HCT116 (cell line): ENCODE results near the gene TDRD15. TPM values are rescaled to one million over a fixed set of nuclear protein-coding genes. Genes with fewer than 3 reads are reported as not detected.
A peak's percentile ranks its signal among the peaks of the same experiment; 100 is the strongest.

ENCODE experiments used
- ATAC-seq: fragments of 200-7000 bp; cut with Tn5 transposase; 2 replicates; pipeline ENCODE4 v1.9.1; 2020; ENCODE audit warnings: mild to moderate bottlenecking, moderate library complexity
- BruUV-seq: library from RNA; stranded (reverse); fragments of 400-500 nt; replicated peaks from 2 replicates; lab custom pipeline; 2021; lab: Mats Ljungman, UMichigan
- CTCF ChIA-PET: fragments of 300-600 bp; sonication (Branson Sonifier 250); formaldehyde crosslinking; loops from one replicate; lab custom pipeline; 2021; ENCODE audit warnings: antibody characterized with exemption; lab: Charles Lee
- POLR2A ChIA-PET: fragments of 300-600, 350-600 bp; sonication (Branson Sonifier 250); formaldehyde crosslinking; loops from one replicate; lab custom pipeline; 2021; ENCODE audit warnings: antibody characterized with exemption; lab: Charles Lee
- RAD21 ChIA-PET, 2 experiments: fragments of 300-600 bp; sonication (Branson Sonifier 250); formaldehyde crosslinking; loops; one replicate each; lab custom pipeline; 2023; ENCODE audit warnings: low total read pairs in 2 of 2; ENCODE audit not compliant: uncharacterized antibody in 2 of 2, unreplicated experiment in 2 of 2, low non-redundant PET in 1 of 2; lab: Charles Lee
- DNase-seq: peaks from one replicate; pipeline ENCODE4 v3.0.0-alpha.2; 2010; ENCODE audit warnings: low read depth, low spot score
- H2AFZ ChIP-seq: fragments of 200-600 bp; shearing (Covaris generic), sonication (generic); 2 replicates; pipeline ENCODE4 v1.6.1; 2017; ENCODE audit warnings: low read depth, mixed run types, mixed read lengths, antibody characterized with exemption, low read length; ENCODE audit not compliant: poor library complexity, severe bottlenecking
- H3K27ac ChIP-seq: 2 replicates; pipeline ENCODE4 v1.5.1; 2012; ENCODE audit warnings: low read depth, low read length
- H3K27me3 ChIP-seq: fragments of 200-600 bp; sonication (generic); 2 replicates; pipeline ENCODE4 v1.6.1; 2016; ENCODE audit warnings: mixed run types, low read length, mixed read lengths; ENCODE audit not compliant: insufficient read depth
- H3K36me3 ChIP-seq, 2 experiments: fragments of 200-500 bp in 1 of 2; fragments of 200-600 bp in 1 of 2; sonication (Bioruptor generic) in 1 of 2; sonication (generic) in 1 of 2; 2 replicates each; pipeline versions ENCODE4 v1.5.1 to v1.6.1; 2014 to 2016; ENCODE audit warnings: low read length in 2 of 2, inconsistent platforms in 1 of 2, mixed read lengths in 1 of 2, mixed run types in 1 of 2; ENCODE audit not compliant: insufficient read depth in 2 of 2, control insufficient read depth in 1 of 2
- H3K4me1 ChIP-seq, 2 experiments: fragments of 200-600 bp in 1 of 2; sonication (generic) in 1 of 2; 2 replicates each; pipeline versions ENCODE4 v1.5.1 to v1.6.1; 2012 to 2017; ENCODE audit warnings: low read length in 2 of 2, inconsistent platforms in 1 of 2, mild to moderate bottlenecking in 1 of 2, mixed read lengths in 1 of 2, mixed run types in 1 of 2, moderate library complexity in 1 of 2; ENCODE audit not compliant: insufficient read depth in 2 of 2, control insufficient read depth in 1 of 2
- H3K4me2 ChIP-seq: fragments of 200-600 bp; sonication (generic); 2 replicates; pipeline ENCODE4 v1.6.1; 2017; ENCODE audit warnings: mixed run types, low read length, mixed read lengths
- H3K4me3 ChIP-seq, 2 experiments: fragments of 200-600 bp in 1 of 2; sonication (generic) in 1 of 2; replicated peaks in 1 of 2; 2 replicates each; pipeline ENCODE4 v1.5.1; 2011 to 2016; ENCODE audit warnings: low read length in 2 of 2, control low read depth in 1 of 2, low read depth in 1 of 2, mild to moderate bottlenecking in 1 of 2, mixed read lengths in 1 of 2, mixed run types in 1 of 2
- H3K79me2 ChIP-seq: fragments of 200-600 bp; sonication (generic); 2 replicates; pipeline ENCODE4 v1.6.1; 2017; ENCODE audit warnings: mild to moderate bottlenecking, mixed run types, low read length, moderate library complexity, mixed read lengths; ENCODE audit not compliant: insufficient read depth
- H3K9ac ChIP-seq: fragments of 200-600 bp; sonication (generic); 2 replicates; pipeline ENCODE4 v1.6.1; 2016; ENCODE audit warnings: low read length, mixed read lengths
- H3K9me2 ChIP-seq: fragments of 200-600 bp; sonication (generic), shearing (Covaris generic); 2 replicates; pipeline ENCODE4 v1.6.1; 2017; ENCODE audit warnings: mixed run types, mild to moderate bottlenecking, moderate library complexity; ENCODE audit not compliant: insufficient read depth
- H3K9me3 ChIP-seq, 2 experiments: fragments of 200-500 bp in 1 of 2; fragments of 200-600 bp in 1 of 2; sonication (Bioruptor generic) in 1 of 2; sonication (generic) in 1 of 2; 2 replicates each; pipeline ENCODE4 v1.6.1; 2014 to 2017; ENCODE audit warnings: low read length in 2 of 2, mixed read lengths in 2 of 2, inconsistent platforms in 1 of 2, low read depth in 1 of 2, mild to moderate bottlenecking in 1 of 2, mixed run types in 1 of 2, moderate library complexity in 1 of 2; ENCODE audit not compliant: control insufficient read depth in 1 of 2, insufficient read depth in 1 of 2
- H4K20me1 ChIP-seq: fragments of 200-600 bp; sonication (generic), shearing (Covaris generic); 2 replicates; pipeline ENCODE4 v1.6.1; 2017; ENCODE audit warnings: mixed run types, mild to moderate bottlenecking, moderate library complexity; ENCODE audit not compliant: insufficient read depth
- CEBPB ChIP-seq: IDR thresholded peaks from 2 replicates; pipeline ENCODE4 v1.6.1; 2012; ENCODE audit warnings: low read depth
- ELF1 ChIP-seq: IDR thresholded peaks from 2 replicates; pipeline ENCODE4 v1.6.1; 2012; ENCODE audit warnings: low read depth, borderline replicate concordance
- FOSL1 ChIP-seq: IDR thresholded peaks from 2 replicates; pipeline ENCODE4 v1.6.1; 2012; ENCODE audit warnings: low read depth
- POLR2AphosphoS5 ChIP-seq: IDR thresholded peaks from 2 replicates; pipeline ENCODE4 v1.6.1; 2011; ENCODE audit warnings: mild to moderate bottlenecking, low read depth, low read length, moderate library complexity
- RAD21 ChIP-seq: IDR thresholded peaks from 2 replicates; pipeline ENCODE4 v1.6.1; 2012; ENCODE audit warnings: low read depth, mild to moderate bottlenecking
- SRF ChIP-seq: IDR thresholded peaks from 2 replicates; pipeline ENCODE4 v1.6.1; 2012; ENCODE audit warnings: low read depth
- ZFX ChIP-seq: fragments of 450-650 bp; IDR thresholded peaks from 2 replicates; pipeline ENCODE4 v1.6.1; 2017
- intact Hi-C: fragments of 100-400 bp; cut with micrococcal nuclease; formaldehyde crosslinking; loops from 2 replicates; pipeline ENCODE4 v1.10.0; 2022
- total RNA-seq: library from RNA; stranded (reverse); gene quantifications from one replicate; pipeline ENCODE4 v1.2.1, GENCODE V29; 2021; ENCODE audit not compliant: unreplicated experiment
- TF ChIP-seq, protein P1 (sequence below), 3 experiments: fragments of 200-600 bp in 1 of 3; sonication (generic) in 1 of 3; IDR thresholded peaks in 2 of 3; conservative IDR thresholded peaks in 1 of 3; 2 replicates each; pipeline ENCODE4 v1.5.1; 2012 to 2017; ENCODE audit warnings: low read depth in 2 of 3, low read length in 2 of 3, antibody characterized with exemption in 1 of 3, borderline replicate concordance in 1 of 3, control low read depth in 1 of 3, mild to moderate bottlenecking in 1 of 3, mixed read lengths in 1 of 3, mixed run types in 1 of 3, moderate library complexity in 1 of 3; ENCODE audit not compliant: insufficient read depth in 1 of 3
- TF ChIP-seq, protein P2 (sequence below): IDR thresholded peaks from 2 replicates; pipeline ENCODE4 v1.6.1; 2012
- TF ChIP-seq, protein P3 (sequence below): IDR thresholded peaks from 2 replicates; pipeline ENCODE4 v1.6.1; 2011; ENCODE audit warnings: mild to moderate bottlenecking, low read length, moderate library complexity; ENCODE audit not compliant: insufficient replicate concordance; ENCODE audit errors: extremely low read depth

TDRD15 gene
- total RNA-seq, 1 experiment from 2014 or later, result not detected

DNA sequence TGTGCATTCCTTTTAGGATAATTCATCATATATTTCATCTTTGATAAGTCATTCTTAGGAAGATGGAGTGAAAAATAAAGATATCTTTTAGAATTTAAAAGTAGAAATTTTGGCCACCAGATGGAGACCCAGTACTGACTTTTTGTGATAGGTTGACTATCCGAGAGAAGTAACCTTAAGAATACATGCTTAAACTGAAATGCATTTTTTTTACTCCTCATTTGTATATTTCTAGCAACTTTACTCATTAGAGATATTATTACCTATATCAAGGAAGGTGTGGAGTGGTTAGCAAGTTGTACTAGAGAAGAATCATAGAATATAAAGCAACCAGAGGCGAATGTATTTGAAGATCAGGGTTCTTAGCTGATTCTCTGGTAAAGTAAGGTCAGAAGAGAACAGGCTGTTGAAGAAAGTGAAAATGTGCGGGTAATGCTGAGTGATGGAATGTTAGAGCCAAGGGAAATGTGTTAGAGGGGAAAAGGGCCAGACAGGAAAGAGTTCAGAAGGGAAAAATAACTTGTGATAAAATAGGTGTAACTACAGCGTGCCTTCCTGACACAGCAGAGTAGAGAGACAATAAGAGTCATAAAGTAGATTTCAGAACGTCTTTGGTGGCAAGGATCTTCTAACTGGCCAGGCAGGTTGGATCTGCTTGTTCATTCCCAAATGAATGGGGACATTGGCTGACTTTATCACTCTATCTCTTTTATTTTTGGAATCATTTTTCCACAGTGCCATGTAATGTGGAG lies 52.3 kb downstream of the TDRD15 start:
- ChIA-PET CTCF (no interaction called here), POLR2A (no interaction called here), RAD21 (no interaction called here)
- Histone ChIP-seq H3K27ac (no peak overlapping the region), H2AFZ (no peak overlapping the region), H3K4me1 (no peaks in the 10 kb centered on the region), H3K4me2 (no peak overlapping the region), H3K36me3 (no peaks in the 10 kb centered on the region), H3K4me3 (no peak overlapping the region), H3K9me3 (no peaks in the 10 kb centered on the region), H3K9me2 (no peaks in the 10 kb centered on the region), H3K79me2 (no peaks in the 10 kb centered on the region), H4K20me1 (no peaks in the 10 kb centered on the region), H3K9ac (no peak overlapping the region), H3K27me3 (0 out of 2 replicates have a peak, but pooled peaks cover 6% of the 10 kb centered on the region)
- TF ChIP-seq RAD21 (peak; percentile 23; the same call in 1 of the 2 replicates), ZFX (no peak)
- DNase-seq, result no peak
- BruUV-seq, result no TSS peak
- ATAC-seq, result no peak
- intact Hi-C loops, result loop anchor here (10.0 kb wide), 1 partner anchor 139 kb away; no protein-coding TSS in a partner anchor

DNA sequence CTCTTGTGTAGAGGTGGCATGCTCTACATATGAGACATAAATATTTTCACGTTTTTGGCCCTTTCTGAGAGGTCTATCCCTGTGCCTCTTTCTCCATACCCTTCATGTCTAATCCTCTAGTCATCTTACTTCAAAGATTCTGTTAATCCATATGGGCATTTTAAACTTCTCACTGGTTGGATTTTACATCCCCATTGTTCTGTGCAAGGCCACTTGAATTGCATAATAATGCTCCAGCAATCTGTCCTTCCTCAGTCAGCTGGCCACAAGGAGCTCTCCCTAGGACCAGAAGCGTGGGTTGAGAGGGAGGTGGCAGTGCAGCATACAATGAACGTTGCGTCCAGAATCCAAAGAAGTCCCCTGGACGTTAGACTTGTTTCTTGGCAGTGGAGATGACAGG lies 58.2 kb downstream of the TDRD15 start:
- H3K9me3 ChIP-seq, result no peaks in the 10 kb centered on the region
- no peaks in the 10 kb centered on the region for H3K27me3 ChIP-seq
- H4K20me1 ChIP-seq, result no peaks in the 10 kb centered on the region
- TF ChIP-seq SRF (no peak), RAD21 (no peak), ELF1 (no peak), POLR2AphosphoS5 (no peak), FOSL1 (no peak), ZFX (no peak), CEBPB (no peak)
- TF ChIP-seq, protein P1, sequence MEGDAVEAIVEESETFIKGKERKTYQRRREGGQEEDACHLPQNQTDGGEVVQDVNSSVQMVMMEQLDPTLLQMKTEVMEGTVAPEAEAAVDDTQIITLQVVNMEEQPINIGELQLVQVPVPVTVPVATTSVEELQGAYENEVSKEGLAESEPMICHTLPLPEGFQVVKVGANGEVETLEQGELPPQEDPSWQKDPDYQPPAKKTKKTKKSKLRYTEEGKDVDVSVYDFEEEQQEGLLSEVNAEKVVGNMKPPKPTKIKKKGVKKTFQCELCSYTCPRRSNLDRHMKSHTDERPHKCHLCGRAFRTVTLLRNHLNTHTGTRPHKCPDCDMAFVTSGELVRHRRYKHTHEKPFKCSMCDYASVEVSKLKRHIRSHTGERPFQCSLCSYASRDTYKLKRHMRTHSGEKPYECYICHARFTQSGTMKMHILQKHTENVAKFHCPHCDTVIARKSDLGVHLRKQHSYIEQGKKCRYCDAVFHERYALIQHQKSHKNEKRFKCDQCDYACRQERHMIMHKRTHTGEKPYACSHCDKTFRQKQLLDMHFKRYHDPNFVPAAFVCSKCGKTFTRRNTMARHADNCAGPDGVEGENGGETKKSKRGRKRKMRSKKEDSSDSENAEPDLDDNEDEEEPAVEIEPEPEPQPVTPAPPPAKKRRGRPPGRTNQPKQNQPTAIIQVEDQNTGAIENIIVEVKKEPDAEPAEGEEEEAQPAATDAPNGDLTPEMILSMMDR (IDR thresholded peaks at IDR 0.05 in 2 of 3, conservative IDR thresholded peaks at IDR 0.05 in 1 of 3; ENCODE audit: borderline replicate concordance in 1 of 3, insufficient read depth in 1 of 3, low read depth in 2 of 3, low read length in 2 of 3), result no peak
- TF ChIP-seq, protein P2, sequence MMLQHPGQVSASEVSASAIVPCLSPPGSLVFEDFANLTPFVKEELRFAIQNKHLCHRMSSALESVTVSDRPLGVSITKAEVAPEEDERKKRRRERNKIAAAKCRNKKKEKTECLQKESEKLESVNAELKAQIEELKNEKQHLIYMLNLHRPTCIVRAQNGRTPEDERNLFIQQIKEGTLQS, result no peak
- TF ChIP-seq, protein P3, sequence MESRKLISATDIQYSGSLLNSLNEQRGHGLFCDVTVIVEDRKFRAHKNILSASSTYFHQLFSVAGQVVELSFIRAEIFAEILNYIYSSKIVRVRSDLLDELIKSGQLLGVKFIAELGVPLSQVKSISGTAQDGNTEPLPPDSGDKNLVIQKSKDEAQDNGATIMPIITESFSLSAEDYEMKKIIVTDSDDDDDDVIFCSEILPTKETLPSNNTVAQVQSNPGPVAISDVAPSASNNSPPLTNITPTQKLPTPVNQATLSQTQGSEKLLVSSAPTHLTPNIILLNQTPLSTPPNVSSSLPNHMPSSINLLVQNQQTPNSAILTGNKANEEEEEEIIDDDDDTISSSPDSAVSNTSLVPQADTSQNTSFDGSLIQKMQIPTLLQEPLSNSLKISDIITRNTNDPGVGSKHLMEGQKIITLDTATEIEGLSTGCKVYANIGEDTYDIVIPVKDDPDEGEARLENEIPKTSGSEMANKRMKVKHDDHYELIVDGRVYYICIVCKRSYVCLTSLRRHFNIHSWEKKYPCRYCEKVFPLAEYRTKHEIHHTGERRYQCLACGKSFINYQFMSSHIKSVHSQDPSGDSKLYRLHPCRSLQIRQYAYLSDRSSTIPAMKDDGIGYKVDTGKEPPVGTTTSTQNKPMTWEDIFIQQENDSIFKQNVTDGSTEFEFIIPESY, result no peak
- ChIA-PET CTCF (no interaction called here), RAD21 (no interaction called here), POLR2A (no interaction called here)
- H3K4me3 ChIP-seq, result no peak overlapping the region
- no peak overlapping the region for H3K4me2 ChIP-seq
- BruUV-seq, result no TSS peak
- no peak overlapping the region for H3K9ac ChIP-seq
- H3K79me2 ChIP-seq, result no peaks in the 10 kb centered on the region
- H3K27ac ChIP-seq, result no peak overlapping the region
- H3K9me2 ChIP-seq, result no peaks in the 10 kb centered on the region
- H3K4me1 ChIP-seq, result no peaks in the 10 kb centered on the region
- H2AFZ ChIP-seq, result no peak overlapping the region
- intact Hi-C loops, result no loop called here
- no peaks in the 10 kb centered on the region for H3K36me3 ChIP-seq
- ATAC-seq (no peak), DNase-seq (no peak)
